ENCODE data around the gene NUBP2.
A peak's percentile ranks its signal among the peaks of the same experiment; 100 is the strongest.

The NUBP2 gene

DNA sequence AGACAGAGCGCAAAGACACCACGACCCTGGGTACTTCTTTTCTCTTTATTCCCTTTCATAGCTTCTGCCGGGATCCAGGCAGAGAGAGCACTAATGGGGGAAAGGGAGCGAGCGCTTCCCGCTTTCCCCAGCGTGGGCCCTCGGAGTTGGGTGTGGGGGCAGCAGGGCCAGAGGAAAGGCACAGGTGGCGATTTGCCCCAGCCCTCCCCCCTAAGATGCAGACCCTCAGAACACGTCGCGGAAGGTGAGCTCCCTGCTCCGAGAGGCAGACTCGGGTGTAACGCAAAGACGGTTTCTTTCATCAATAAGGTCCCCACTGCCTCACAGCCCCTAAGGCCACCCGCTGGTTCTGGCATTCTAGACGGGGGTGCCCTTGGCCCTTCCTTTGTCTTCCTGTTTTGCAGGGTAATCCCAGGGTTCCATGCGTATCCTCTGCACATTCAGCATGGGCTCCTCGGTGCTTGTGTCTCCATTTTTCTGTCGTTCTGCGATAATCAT, 10.8 kb upstream of the NUBP2 start:
- DNase-seq (ENCODE audit: low read depth) = no peak
- in situ Hi-C loops (cut with HindIII; ENCODE audit: low sequenced_read_pairs) = no loop called here
- H3K4me3 ChIP-seq (ENCODE audit: low read depth, low read length) = peak overlapping the region; percentile 59
- TF ChIP-seq, protein P1, sequence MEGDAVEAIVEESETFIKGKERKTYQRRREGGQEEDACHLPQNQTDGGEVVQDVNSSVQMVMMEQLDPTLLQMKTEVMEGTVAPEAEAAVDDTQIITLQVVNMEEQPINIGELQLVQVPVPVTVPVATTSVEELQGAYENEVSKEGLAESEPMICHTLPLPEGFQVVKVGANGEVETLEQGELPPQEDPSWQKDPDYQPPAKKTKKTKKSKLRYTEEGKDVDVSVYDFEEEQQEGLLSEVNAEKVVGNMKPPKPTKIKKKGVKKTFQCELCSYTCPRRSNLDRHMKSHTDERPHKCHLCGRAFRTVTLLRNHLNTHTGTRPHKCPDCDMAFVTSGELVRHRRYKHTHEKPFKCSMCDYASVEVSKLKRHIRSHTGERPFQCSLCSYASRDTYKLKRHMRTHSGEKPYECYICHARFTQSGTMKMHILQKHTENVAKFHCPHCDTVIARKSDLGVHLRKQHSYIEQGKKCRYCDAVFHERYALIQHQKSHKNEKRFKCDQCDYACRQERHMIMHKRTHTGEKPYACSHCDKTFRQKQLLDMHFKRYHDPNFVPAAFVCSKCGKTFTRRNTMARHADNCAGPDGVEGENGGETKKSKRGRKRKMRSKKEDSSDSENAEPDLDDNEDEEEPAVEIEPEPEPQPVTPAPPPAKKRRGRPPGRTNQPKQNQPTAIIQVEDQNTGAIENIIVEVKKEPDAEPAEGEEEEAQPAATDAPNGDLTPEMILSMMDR (IDR thresholded peaks at IDR 0.05; ENCODE audit: low read depth, low read length, missing control alignments) = no peak

DNA sequence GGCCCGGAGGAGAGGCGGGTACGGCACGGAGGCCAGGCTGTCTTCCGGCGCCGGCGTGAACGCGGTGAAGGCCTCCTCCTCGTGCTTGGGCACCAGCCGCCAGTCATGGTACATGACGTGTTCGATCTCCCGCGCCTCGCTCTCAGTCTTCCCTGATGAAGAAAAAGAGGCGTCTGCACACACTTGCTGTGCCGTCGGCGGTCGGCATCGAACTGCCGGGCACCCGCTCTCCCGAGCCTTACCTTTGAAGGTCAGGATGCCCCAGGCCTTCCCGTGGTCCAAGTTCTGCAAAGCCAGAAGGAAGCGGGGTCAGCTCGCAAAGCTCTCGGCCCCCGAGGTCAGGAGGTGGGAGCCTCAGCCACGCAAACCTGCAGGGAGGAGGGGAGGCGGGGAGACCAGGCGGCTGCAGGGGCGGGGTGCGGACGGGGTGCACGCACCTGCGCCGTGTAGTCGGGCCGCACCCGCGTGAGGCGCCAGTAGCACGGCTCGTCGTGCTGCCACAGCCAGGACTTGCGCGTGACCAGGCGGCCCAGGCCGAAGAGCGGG, 10.3 kb upstream of the NUBP2 start, which contains the start of gene EME2:
EME2 (plus strand) TSS at position 449 of the 546 bp plus-strand sequence. CDS start 418 bp downstream, outside the sequence.
- peak within 1 kb of the TSS; percentile 59 for H3K4me3 ChIP-seq (ENCODE audit: low read depth, low read length)
- in situ Hi-C loops (cut with HindIII; ENCODE audit: low sequenced_read_pairs) = no loop called here
- no peak for DNase-seq (ENCODE audit: low read depth)
- TF ChIP-seq, protein P1 (IDR thresholded peaks at IDR 0.05; ENCODE audit: low read depth, low read length, missing control alignments) = no peak

DNA sequence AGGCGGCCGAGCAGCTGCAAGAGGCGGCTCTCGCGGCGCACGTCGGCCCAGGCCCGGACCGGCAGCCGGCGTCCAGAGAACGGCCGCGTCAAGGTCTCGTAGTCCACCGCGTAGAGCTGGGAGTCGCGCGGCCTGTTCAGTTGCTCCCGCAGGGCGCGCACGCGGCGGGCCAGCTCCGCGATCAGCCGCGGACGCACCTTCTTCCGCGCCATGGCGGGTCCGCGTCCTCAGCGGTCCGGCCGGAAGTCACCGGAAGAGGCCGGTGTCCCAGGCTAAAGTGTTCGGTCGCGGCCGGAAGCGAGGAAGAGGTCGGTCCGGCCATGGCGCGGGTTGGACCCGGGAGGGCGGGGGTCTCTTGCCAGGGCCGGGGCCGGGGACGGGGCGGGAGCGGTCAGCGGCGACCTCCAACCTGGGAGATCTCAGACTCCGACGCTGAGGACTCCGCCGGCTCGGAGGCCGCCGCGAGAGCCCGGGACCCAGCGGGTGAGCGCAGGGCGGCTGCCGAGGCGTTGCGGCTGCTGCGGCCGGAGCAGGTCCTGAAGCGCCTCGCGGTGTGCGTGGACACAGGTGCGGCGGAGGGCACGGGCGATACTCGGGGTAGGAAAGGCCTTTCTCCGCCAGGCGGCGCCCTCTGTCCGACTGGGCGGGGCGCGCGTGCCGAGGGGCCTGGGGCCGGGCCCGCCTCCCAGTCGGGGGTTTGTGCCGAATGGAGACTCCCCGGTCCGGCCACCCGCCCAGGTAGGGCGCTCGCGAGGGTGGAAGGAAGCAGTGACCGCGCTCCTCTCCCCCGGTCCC, 9.7 kb upstream of the NUBP2 start, which contains the start of gene MRPS34:
MRPS34 (minus strand) TSS at position 227 of the 795 bp plus-strand sequence; CDS start at position 212, 15 bp downstream.
- DNase-seq (ENCODE audit: low read depth) = peak; percentile 61
- peak within 1 kb of the TSS; percentile 59 for H3K4me3 ChIP-seq (ENCODE audit: low read depth, low read length)
- TF ChIP-seq, protein P1 (IDR thresholded peaks at IDR 0.05; ENCODE audit: low read depth, low read length, missing control alignments) = peak; percentile 69
- in situ Hi-C loops (cut with HindIII; ENCODE audit: low sequenced_read_pairs) = no loop called here

DNA sequence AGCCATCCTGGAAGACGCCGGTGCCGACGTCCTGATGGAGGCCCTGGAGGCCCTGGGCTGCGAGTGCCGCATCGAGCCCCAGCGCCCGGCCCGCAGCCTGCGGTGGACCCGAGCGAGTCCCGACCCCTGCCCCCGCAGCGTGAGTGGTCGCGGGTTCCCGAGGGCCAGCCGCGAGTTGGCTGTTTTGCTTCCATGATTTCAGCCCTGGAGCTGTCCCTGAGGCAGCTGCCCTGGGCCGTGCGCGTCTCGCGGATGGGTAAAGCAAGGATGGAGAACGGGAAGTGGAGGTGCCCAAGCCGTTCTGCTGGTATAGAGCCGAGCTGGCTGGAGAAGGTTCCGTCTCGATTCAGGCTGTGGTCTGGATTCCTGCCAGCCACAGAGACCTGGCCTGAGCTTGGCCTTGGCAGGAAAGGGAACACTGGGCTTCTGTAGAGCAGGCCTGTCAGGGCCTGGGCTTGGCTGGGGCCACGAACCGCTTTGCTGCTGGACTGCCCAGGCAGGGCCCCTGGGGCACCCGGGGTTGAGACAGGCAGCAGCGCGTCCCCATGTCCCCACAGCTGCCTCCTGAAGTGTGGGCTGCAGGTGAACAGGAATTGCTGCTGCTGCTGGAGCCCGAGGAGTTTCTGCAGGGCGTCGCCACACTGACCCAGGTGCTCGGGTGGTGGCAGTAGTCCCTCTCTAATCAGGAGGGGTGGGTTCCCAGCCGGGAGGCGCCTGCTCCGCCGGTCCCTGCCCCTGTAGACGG, 8.9 kb upstream of the NUBP2 start:
- in situ Hi-C loops (cut with HindIII; ENCODE audit: low sequenced_read_pairs) = no loop called here
- no peak for DNase-seq (ENCODE audit: low read depth)
- TF ChIP-seq, protein P1 (IDR thresholded peaks at IDR 0.05; ENCODE audit: low read depth, low read length, missing control alignments) = no peak
- peak overlapping the region; percentile 59 for H3K4me3 ChIP-seq (ENCODE audit: low read depth, low read length)

DNA sequence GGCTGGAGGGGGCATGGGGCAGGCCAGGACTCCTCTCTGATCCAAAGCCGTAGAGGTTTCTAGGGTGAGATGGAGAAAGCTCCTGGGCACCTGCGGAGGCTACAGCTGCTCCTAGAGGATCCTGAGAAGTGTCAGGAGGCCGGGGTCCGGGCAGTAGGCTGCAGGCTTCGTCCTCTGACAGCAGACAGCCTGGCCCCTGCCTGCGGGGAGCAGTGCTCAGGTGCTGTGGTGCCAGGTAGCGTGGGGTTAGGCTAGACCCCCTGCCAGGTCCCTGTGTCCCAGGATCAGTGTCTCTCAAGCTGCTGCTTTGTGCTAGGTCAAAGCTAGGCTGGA, 8.3 kb upstream of the NUBP2 start:
- peak overlapping the region; percentile 59 for H3K4me3 ChIP-seq (ENCODE audit: low read depth, low read length)
- in situ Hi-C loops (cut with HindIII; ENCODE audit: low sequenced_read_pairs) = no loop called here
- TF ChIP-seq, protein P1 (IDR thresholded peaks at IDR 0.05; ENCODE audit: low read depth, low read length, missing control alignments) = no peak
- no peak for DNase-seq (ENCODE audit: low read depth)

Measured in astrocyte of the cerebellum (primary cell).